Stimulated activated CD8-positive, alpha-beta memory T cell treated with anti-CD3 and anti-CD28 coated beads, Interleukin-2, amount 100 ng/mL, for 1 hour (primary cell): ENCODE results near the gene RCL1.
"Not testable (repeated sequence)": the region's sequence is repeated elsewhere in the genome, so short reads cannot be mapped to it uniquely, and the experiment has no call there.

Experiments used
- DNase-seq, 2 donors: peaks; one replicate each; pipeline ENCODE4 v3.0.0-alpha.2; 2020; ENCODE audit warnings: low read depth in 2 of 2

The RCL1 gene

GRCh38 chr9:4783191-4783590 is 9.6 kb upstream of the RCL1 start:
- DNase-seq = not testable (repeated sequence)

- DNase-seq = no peak
Measured at GRCh38 chr9:4784403-4784802, 8.3 kb upstream of the RCL1 start.

GRCh38 chr9:4786599-4786998 is 6.1 kb upstream of the RCL1 start:
- no peak for DNase-seq

GRCh38 chr9:4787876-4788275 is 4.9 kb upstream of the RCL1 start:
- DNase-seq = no peak

- DNase-seq = no peak
Measured at GRCh38 chr9:4788703-4789102, 4.0 kb upstream of the RCL1 start.

GRCh38 chr9:4792054-4792571 is 631 bp upstream of the RCL1 start:
- DNase-seq = peak in 1 of 2 donors; percentile 4

GRCh38 chr9:4793459-4794395 is 983 bp downstream of the RCL1 start:
- no peak for DNase-seq

- DNase-seq = no peak
Measured at GRCh38 chr9:4794691-4795090, 1.9 kb downstream of the RCL1 start.

- not testable (repeated sequence) for DNase-seq
Measured at GRCh38 chr9:4795108-4795507, 2.4 kb downstream of the RCL1 start.

- no peak for DNase-seq
Measured at GRCh38 chr9:4796530-4796929, 3.8 kb downstream of the RCL1 start.

- no peak for DNase-seq
Measured at GRCh38 chr9:4796988-4797853, 4.5 kb downstream of the RCL1 start.

GRCh38 chr9:4797854-4798150 is 5.1 kb downstream of the RCL1 start:
- no peak for DNase-seq

- DNase-seq = no peak
Measured at GRCh38 chr9:4798281-4799032, 5.7 kb downstream of the RCL1 start.

GRCh38 chr9:4799033-4799430 is 6.3 kb downstream of the RCL1 start:
- no peak for DNase-seq

GRCh38 chr9:4799775-4800174 is 7.0 kb downstream of the RCL1 start:
- no peak for DNase-seq

- no peak for DNase-seq
Measured at GRCh38 chr9:4801156-4801555, 8.4 kb downstream of the RCL1 start.

- no peak for DNase-seq
Measured at GRCh38 chr9:4803670-4804530, 11.2 kb downstream of the RCL1 start.

- DNase-seq = no peak
Measured at GRCh38 chr9:4804531-4805016, 11.8 kb downstream of the RCL1 start.

GRCh38 chr9:4805191-4805918 is 12.6 kb downstream of the RCL1 start:
- DNase-seq = no peak

- DNase-seq = no peak
Measured at GRCh38 chr9:4810565-4810964, 17.8 kb downstream of the RCL1 start.
